ENCODE measurements around the gene RAB11FIP3.

The RAB11FIP3 gene

DNA sequence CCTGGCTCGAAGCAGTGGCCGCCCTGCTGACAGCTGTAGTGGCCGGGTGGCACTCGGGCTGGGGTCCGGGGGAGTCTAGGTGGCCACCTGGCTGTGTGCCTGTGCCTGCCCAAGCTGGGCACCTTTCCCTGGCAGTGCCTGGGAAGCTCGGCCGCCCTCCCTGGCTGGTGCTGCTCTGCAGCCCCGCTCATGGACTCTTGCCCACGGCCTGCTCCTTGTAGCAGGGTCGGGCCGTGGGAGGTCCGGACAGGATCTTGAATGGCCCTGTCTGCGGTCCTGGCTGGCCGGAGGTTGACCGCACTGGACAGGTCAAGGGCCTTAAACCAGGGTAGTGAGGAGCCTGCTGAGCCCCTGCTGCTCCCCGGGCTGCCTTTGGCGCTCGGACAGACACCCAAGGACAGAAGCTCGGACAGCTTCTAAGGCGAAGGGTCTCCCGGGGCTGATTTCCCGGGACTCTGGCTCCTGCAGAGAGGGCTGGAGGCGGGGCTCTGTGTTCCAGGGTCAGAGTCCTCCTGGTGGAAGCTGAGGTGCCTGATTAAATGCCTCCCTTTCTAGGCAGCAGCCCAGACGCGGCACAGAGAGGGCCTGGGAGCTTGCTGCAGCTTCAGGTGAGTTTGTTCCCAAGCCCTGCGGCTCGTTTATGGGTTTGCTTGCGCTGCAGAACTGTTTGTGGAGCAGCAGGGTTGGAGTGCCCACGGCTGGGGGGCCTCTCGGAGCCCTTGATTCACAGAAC is 108.1 kb downstream of the RAB11FIP3 start:
- H3K4me3 ChIP-seq (replicated peaks in 1 of 2; ENCODE audit: low read depth in 2 of 2, low read length in 2 of 2): no peak overlapping the region
- TF ChIP-seq, protein P1, sequence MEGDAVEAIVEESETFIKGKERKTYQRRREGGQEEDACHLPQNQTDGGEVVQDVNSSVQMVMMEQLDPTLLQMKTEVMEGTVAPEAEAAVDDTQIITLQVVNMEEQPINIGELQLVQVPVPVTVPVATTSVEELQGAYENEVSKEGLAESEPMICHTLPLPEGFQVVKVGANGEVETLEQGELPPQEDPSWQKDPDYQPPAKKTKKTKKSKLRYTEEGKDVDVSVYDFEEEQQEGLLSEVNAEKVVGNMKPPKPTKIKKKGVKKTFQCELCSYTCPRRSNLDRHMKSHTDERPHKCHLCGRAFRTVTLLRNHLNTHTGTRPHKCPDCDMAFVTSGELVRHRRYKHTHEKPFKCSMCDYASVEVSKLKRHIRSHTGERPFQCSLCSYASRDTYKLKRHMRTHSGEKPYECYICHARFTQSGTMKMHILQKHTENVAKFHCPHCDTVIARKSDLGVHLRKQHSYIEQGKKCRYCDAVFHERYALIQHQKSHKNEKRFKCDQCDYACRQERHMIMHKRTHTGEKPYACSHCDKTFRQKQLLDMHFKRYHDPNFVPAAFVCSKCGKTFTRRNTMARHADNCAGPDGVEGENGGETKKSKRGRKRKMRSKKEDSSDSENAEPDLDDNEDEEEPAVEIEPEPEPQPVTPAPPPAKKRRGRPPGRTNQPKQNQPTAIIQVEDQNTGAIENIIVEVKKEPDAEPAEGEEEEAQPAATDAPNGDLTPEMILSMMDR (IDR thresholded peaks at IDR 0.05; ENCODE audit: low read depth, low read length): no peak
- no peak for DNase-seq (ENCODE audit: low read depth in 2 of 2)

DNA sequence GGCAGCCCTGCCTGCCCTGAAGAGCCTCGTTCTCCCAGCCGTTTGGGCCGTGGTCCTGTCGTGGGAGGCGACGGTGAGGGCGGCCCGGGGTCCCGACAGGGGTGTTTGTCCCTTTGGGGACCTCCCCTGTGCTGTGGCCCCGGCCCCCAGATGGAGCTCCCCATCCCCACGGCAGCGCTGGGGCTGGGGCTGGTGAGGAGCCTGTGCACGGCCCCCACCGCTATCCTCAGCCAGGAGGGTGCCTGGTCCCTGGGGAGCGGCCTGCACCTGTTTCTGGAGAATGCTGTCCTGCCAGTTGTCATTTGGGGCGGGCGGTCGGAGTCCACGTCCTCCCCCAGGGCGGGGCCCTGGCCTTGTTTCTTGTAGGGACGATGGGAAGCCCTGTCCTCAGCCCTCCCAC is 108.7 kb downstream of the RAB11FIP3 start:
- H3K4me3 ChIP-seq (replicated peaks in 1 of 2; ENCODE audit: low read depth in 2 of 2, low read length in 2 of 2): no peak overlapping the region
- no peak for DNase-seq (ENCODE audit: low read depth in 2 of 2)
- TF ChIP-seq, protein P1 (IDR thresholded peaks at IDR 0.05; ENCODE audit: low read depth, low read length): no peak

DNA sequence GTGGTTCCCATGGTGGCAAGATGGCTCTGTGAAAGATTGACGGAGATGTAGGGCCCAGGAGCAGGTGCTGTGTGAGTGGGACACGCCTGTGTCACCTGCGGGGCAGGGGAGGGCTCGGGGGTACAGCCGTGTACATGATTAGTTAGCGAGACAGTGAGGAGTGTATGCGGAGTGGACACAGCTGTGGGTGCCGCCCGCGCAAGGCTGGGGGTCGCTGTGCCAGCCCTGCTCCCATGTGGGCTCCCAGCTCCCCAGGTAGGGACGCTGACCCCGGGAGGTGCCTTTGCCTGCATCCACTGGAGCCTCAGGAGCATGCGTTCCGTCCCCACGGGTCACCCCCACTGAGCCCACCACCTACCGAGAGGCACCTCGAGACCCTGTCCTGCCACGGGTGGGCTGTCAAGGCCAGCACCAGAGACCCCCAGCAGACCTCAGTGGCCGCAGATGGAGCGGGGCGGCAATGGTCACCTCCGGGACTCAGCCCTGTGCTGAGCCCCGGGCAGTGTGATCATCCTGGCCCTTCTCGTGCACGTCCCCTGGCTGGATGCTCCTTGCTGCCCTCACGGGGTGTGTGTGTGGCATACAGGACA is 109.5 kb downstream of the RAB11FIP3 start:
- H3K4me3 ChIP-seq (replicated peaks in 1 of 2; ENCODE audit: low read depth in 2 of 2, low read length in 2 of 2): no peak overlapping the region
- TF ChIP-seq, protein P1 (IDR thresholded peaks at IDR 0.05; ENCODE audit: low read depth, low read length): no peak
- no peak for DNase-seq (ENCODE audit: low read depth in 2 of 2)

DNA sequence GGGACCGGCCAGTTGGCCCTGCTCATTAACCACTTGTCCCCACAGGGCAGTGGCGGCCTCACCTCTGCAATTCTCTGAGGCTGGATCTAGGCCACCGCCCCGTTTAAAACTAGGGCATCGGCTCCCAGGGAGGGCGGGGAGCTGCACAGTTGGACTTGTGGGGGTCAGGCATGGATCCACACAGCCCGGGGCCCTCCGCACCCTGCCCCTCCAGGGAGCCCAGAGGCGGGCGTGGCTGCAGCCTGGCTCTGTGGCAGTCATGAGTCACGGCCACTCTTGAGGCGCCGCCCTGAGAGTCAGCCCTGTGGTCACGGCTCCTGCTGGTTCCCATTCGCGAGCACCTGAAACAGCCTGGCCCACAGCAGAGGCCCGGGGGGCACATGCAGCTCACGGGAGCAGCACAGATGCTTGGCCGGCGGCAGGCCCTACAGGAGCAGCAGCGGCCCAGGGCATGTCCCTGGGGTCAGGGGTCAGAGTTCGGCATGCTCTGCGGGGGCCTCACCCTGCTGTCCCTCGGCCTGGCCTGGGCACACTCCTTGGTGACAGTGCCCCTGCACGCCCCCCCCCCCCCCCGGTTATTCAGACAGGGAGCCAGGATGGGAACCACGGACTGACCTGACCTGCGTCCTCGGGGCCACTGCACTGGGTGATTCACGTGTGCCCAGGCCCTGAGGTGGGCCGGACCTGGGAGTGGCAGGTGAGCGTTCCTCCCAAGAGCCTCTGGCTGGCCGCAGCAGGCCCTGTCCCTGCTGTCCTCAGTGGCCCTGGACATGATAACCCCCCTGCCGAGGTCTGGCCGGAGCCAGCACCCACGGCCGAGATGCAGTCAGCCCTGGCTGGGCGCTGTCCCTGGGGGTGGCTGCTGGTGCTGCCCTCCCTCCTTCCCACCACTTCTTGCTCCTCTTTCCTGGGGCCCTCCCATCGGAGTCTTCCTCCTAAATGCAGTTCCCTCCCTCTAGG is 110.3 kb downstream of the RAB11FIP3 start:
- DNase-seq (ENCODE audit: low read depth in 2 of 2): peak; percentile 34 to 74
- no peak overlapping the region for H3K4me3 ChIP-seq (replicated peaks in 1 of 2; ENCODE audit: low read depth in 2 of 2, low read length in 2 of 2)
- TF ChIP-seq, protein P1 (IDR thresholded peaks at IDR 0.05; ENCODE audit: low read depth, low read length): no peak

DNA sequence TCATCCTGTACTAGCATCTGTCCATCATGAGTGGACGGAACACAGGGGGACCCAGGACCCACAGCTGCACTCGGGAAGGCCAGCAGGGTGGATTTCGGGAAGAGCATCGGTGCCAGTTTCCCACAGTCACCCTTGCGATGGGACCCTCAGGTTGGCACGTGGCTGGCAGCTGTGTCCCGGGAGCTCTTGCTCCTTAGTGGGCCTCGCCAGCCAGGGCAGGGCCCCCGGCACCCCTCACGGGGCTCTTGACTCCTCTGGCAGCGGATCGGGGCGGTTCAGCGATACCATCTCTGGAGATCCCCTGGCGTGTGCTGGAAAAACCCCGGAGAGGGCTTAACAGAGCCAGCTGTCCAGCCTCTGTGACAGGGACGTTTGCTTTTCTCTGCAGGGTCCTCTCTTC is 111.3 kb downstream of the RAB11FIP3 start:
- H3K4me3 ChIP-seq (replicated peaks in 1 of 2; ENCODE audit: low read depth in 2 of 2, low read length in 2 of 2): no peak overlapping the region
- TF ChIP-seq, protein P1 (IDR thresholded peaks at IDR 0.05; ENCODE audit: low read depth, low read length): no peak
- no peak for DNase-seq (ENCODE audit: low read depth in 2 of 2)

DNA sequence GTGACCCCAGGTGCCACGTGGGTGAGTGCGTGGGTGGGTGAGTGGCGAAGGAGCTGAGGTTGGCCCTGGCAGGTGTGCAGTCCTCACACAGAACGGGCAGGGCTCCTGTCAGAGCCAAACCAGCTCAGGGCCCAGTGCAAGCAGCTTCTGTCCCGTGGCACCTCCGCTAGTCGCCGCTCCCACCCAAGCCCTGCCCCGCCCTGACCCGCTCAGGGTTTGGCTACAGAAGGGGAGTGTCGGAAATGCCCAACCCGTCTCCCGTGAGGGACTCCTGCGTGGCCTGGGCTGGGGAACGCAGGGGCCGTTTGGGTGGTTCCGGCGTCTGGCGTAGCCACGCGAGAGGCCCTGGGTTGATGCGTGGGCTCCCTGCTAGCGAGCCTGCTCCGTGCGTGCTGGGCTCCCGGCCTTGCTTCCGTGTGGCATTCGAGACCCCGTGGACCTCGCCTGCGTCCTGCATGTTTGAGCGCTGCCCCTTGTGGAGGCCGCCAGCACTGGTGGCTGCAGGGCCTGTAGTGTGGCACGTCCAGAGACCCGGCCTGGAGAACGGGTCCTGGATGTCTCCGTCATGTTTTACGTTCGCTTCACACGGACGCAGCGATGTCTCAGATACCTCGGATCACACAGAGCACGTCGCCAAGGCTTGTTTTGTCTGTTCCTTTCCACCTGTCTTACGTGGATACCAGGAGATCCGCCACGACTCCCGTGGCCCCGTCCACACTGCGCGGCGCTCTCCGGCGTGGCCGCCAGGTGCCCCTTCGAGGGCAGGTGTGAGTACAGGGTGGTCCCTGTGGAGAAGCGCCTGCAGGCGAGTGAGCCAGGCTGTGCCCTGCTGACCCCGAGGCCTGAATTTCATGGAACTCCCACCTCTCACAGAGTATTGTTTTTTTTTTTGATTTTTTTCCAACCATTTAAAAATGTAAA is 112.2 kb downstream of the RAB11FIP3 start:
- TF ChIP-seq, protein P1 (IDR thresholded peaks at IDR 0.05; ENCODE audit: low read depth, low read length): peak; percentile 5
- DNase-seq (ENCODE audit: low read depth in 2 of 2): no peak
- no peak overlapping the region for H3K4me3 ChIP-seq (replicated peaks in 1 of 2; ENCODE audit: low read depth in 2 of 2, low read length in 2 of 2)

Data from cardiac fibroblast (primary cell).